HEK293T (cell line): ENCODE data around the gene ZSCAN9.

Experiments used
- FOXM1 ChIP-seq: fragments of 450-650 bp; IDR thresholded peaks from 2 replicates; pipeline ENCODE4 v1.6.1; 2017; ENCODE audit warnings: mild to moderate bottlenecking, borderline replicate concordance
- NFRKB ChIP-seq: fragments of 450-650 bp; IDR thresholded peaks from 2 replicates; pipeline ENCODE4 v1.6.1; 2016; ENCODE audit warnings: mild to moderate bottlenecking, moderate library complexity

DNA sequence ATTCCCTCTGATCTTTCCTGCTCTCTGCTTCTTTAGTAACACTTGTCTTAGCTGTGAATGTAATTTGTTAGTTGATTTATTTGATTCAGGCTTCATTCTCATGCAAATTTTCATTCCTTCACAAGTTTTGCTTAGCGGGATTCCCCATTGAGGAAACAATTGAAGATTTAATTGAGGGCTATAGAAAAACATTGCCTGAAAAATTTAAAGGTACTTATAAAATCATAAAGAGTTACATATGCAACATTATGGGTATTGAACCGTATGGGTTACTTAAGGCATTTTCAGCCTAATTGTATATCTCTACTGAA lies 11.9 kb upstream of the ZSCAN9 start:
- no peak for TF ChIP-seq NFRKB
- no peak for TF ChIP-seq FOXM1
